NB4 (cell line): ENCODE data around the gene CTBP2.

Experiments used
- POLR2A ChIP-seq: IDR thresholded peaks from 2 replicates; pipeline ENCODE4 v1.6.1; 2011; ENCODE audit warnings: mild to moderate bottlenecking; ENCODE audit not compliant: insufficient read length; ENCODE audit errors: extremely low read depth
- TF ChIP-seq, protein P1 (sequence below): IDR thresholded peaks from one replicate; pipeline ENCODE4 v1.5.1; 2012; ENCODE audit warnings: low read depth, low read length

DNA sequence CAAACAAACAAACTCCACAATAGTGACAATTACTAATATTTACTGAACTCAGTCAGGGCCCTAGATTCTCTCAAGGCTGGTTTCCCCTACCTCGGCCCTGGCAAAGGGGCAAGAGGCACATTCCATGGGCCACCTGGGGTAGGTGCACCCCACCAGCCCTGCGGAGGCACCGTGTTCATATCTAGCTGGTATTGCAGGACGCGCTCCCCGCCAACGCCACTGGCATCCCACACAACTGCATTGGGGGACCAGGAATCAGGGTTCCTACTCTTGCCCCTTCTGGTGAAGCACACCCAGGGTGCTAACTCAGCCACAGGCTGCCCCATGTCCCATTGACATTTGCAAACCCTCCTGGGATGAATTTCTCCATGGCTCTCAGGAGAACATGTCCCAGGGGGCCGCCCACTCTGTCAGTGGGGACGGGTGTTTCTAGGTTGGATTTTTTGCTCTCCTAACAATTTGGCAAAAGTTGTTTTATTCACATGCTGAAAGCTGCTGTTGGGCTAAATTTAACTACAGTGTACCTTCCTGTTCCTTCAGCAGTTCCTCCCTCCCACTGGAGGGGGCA, 141.7 kb downstream of the CTBP2 start:
- TF ChIP-seq POLR2A = no peak
- TF ChIP-seq, protein P1, sequence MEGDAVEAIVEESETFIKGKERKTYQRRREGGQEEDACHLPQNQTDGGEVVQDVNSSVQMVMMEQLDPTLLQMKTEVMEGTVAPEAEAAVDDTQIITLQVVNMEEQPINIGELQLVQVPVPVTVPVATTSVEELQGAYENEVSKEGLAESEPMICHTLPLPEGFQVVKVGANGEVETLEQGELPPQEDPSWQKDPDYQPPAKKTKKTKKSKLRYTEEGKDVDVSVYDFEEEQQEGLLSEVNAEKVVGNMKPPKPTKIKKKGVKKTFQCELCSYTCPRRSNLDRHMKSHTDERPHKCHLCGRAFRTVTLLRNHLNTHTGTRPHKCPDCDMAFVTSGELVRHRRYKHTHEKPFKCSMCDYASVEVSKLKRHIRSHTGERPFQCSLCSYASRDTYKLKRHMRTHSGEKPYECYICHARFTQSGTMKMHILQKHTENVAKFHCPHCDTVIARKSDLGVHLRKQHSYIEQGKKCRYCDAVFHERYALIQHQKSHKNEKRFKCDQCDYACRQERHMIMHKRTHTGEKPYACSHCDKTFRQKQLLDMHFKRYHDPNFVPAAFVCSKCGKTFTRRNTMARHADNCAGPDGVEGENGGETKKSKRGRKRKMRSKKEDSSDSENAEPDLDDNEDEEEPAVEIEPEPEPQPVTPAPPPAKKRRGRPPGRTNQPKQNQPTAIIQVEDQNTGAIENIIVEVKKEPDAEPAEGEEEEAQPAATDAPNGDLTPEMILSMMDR = no peak
